Activated CD4-positive, alpha-beta T cell treated with anti-CD3 and anti-CD28 coated beads, Interleukin-10, Interleukin-2, amounts not matched to agents 100 ng/mL and 50 ng/mL, durations not matched to agents 16 hours and 8 hours (primary cell): ENCODE results near the gene RAMP1.
"Not testable (repeated sequence)": the region's sequence is repeated elsewhere in the genome, so short reads cannot be mapped to it uniquely, and the experiment has no call there.

Experiments
- DNase-seq: peaks from one replicate; pipeline ENCODE4 v3.0.0-alpha.2; 2020

RAMP1 gene

DNA sequence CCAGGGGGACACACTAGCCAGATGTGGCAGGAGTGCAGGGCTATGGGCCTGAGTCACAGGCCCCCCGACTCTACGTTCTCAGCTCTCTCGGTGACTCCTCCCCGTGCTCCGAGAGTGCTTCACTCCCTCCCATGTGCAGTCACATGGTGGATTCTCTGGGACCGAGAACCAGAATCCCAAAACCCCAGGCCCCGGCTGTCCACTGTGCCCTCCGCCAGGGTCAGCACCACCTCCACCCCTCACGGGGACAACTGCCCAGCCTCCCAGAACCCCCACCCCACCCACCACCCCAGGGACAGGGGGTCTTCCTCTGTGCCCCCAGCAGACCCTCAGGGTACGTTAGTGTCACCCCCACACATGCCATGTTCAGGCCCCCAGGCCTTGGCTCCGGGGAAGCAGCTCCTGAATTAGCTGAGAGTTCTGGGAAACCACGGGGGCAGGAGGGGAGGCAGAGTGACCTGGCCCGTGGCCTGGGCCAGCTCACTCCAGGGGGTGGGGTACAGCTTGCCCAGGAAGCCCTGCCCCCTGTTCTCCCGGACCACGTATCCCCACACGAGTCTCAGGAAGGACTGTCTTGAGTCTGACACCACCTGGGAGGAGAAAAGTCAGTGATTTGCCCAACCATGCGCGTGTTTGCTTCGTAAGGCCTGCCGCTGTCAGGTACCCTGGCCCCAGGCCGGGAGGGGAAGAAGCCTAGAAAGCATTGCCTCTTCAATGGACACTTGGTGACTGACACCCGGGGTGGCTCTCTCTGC, 4.4 kb downstream of the RAMP1 start:
- no peak for DNase-seq

- DNase-seq, result no peak
Measured at GRCh38 chr2:237864444-237864931, 5.1 kb downstream of the RAMP1 start.

- DNase-seq, result no peak
Measured at GRCh38 chr2:237864940-237865622, 5.7 kb downstream of the RAMP1 start.

DNA sequence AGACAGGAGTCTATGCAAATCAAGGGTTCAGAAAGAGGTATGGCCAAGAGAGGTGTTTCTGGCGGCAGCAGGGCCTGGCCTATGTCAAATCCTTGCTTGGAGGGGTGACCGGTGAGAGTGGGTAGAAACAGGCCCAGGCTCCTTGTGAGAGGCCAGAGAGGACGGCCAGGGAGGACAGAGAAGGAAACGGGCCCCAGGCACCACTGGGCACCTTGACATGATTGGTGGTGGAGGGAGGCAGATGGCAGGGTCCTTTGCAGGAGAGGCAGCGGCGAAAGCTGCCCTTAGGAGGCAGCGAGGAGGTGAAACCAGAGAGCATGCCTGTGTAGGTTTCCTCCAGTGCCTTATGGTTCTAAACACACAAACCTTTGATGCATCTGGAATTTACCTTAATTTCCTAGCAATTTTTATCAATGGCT, 6.2 kb downstream of the RAMP1 start:
- DNase-seq, result no peak

DNA sequence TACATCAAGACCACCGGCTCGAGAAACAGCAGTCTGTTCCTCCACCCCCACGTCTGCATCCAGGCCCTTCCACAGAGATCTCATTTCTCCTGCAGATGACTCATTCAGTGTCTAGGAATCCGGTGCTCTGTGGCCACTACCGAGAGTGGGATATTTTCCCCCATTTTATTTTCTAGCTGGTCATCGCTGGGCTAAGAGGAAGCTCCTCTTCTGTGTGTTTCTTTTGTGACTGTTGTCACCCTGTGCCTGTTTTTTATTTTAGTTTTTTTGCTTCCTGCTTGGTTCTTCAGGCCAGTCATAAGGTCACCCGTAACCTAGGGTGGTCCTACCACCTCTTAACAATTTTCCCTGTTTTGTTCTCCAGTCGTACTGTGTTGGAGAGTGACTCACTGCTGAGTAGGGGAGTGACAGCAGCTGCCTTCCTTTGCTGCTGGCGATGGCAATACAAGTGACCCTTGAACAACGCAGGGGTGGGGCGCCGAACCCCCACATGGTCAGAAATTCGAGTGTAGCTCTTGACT, 6.7 kb downstream of the RAMP1 start:
- DNase-seq, result no peak

- no peak for DNase-seq
Measured at GRCh38 chr2:237867465-237867864, 8.0 kb downstream of the RAMP1 start.

DNA sequence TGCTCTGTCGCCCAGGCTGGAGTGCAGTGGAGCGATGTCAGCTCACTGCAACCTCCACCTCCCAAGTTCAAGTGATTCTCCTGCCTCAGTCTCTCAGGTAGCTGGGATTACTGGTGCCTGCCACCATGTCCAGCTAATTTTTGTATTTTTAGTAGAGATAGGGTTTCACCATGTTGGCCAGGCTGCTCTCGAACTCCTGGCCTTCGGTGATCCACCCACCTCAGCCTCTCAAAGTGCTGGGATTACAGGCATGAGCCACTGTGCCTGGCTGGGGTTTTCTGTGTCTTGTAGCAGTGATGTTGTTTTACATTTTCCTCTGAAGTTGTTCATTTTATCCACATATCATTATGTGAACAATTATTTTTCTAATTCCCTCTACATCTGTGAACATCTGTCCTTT, 8.7 kb downstream of the RAMP1 start:
- DNase-seq, result not testable (repeated sequence)

GRCh38 chr2:237868631-237869342, 9.4 kb downstream of the RAMP1 start:
- no peak for DNase-seq

GRCh38 chr2:237869343-237870102, 10.1 kb downstream of the RAMP1 start:
- no peak for DNase-seq

GRCh38 chr2:237870126-237870525, 10.7 kb downstream of the RAMP1 start:
- no peak for DNase-seq

GRCh38 chr2:237870754-237871651, 11.6 kb downstream of the RAMP1 start:
- DNase-seq, result no peak

DNA sequence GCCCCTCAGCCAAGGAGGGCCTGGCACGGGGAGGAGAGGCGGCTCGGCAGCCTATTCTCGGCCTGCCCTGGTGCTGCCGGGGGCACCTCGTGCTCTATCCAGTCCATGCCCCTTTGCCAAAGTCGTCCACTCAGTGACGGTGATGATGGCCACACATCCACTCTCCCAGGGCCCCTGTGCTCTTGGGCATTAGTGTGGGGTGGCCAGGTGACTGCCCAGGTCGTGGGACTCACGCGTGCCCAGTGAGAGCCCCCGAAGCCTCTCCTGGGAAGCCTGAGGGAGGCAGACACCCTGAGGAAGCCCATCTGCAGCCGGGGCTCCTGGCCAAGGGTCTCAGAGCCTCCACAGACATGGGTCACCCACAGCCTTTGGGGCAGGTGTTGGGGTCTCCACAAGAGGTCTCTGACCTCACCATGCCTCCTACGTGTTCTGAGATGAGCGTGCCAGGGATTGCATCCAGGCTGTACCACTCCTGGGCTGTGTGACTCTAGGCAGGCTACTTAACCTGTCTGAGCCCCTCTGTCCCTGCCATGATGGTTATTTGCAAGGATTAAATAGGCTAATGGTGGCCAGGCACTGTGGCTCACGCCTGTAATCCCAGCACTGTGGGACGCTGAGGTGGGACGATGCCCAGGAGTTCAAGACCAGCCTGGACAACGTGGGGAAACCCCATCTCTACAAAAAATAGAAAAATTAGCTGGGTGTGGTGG, 12.9 kb downstream of the RAMP1 start:
- no peak for DNase-seq

DNA sequence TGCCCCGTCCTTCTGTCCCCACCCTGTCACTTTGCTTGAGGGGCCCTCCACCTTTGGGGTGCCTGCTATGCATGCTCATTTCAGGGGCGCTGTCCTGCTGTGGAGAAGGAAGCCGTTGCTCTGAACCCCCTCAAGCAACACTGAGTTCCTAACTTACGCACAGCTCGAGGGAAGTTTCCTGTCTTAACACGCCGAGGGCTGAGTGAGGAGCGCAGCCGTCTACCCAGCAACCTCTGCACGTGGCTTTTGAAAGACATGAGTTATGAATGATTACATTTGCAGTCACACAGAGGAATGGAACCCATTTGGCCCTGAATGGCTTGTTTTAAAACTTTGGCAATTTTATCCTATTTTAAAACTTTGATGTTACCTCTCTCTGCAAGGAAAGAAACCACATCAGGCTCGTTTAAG, 14.0 kb downstream of the RAMP1 start:
- DNase-seq, result no peak

DNA sequence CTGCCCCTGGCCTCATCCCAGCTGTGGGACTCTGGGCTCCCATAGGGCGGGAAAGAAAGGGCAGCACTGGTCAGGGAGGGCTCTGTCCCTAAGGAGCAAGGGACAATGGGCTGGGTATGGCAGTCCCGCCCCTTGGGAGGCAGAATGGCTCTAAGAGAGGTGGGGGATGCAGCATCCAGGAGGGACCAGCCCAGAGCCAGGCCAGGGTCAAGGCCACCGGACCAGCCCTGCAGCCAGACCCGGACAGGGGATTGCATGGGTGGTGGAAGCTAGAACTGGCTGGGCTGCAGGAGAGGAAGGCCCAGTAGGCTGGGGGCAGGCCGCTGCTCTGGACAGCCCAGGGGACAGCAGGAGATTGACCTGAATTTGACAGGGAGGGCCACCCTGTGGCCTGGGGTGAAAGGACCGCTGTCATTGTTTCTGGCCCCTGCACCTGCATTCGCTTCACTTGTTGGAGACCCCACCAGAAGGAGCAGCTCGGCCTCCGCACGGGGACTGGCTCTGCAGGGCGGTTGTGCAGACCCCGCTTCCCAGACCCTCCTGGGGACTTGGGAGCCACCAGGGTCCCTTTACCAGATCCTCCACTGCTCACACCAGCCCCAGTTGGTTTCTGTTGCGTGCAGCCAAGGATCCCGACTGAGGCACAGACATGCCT, 14.6 kb downstream of the RAMP1 start:
- DNase-seq, result no peak

DNA sequence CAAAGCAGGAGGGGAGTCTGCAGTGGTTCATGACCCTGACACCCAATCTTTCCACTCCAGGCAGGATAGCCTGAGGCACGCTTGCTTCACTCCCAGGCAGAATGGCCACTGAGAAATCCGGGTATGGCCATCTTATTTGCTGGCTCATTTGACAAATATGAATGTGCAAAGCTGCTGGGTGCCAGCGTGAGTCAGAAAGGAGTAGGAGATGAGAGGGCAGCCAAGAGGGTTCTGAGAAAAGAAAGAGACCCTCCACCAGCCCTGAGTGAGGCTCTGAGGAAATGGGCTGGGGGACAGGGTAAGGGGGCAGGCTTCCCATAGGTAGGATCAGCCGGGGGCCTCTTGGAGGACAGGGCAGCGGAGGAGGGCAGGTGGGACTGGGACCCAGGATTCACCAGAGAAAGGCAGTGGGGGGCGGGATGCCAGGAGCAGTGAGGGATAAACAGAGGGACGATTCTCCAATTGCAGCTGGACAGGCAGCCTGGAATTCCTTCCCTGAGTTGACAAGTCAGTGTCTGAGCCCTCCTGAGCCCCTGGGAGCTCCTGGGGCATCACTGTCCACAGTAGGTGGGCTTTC, 15.2 kb downstream of the RAMP1 start:
- DNase-seq, result no peak

DNA sequence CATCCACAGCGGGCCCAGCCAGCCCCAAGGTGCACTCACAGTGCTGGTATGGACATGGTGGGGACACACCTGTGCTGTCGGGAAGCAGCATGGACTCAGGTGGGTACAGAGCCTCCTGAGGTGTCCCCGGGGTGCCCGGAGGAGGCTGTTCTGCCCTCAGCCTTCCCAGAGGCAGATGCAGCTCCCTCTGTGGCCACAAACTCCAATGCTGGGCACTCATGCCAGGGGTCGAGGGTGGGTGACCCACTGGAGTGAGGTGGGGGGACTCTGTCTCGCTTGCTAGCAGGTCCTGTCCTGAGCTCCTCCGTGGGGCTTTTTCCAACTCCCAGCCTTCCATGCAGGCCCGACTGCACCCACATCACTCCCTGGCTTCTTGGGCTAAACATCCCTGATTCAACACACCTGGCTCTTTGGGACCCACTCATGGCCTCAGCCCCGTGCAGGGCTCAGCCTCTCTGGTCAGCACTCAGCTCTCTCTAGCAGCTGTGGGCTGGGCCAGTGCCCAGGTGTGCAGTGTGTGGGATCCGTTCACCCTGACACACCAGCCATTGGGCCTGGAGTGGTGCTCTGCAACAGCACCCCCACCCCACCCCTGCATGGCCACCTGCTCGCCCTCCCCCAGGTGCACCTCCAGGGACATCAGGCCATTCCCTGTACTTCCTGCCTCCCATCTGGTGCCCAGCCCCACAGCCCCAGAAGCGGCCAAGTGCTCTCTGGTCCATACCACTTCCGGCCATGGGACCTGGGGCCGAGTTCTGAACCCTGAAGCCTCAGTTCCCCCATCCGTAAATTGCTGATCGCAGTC, 16.0 kb downstream of the RAMP1 start:
- no peak for DNase-seq

GRCh38 chr2:237876061-237876526, 16.7 kb downstream of the RAMP1 start:
- no peak for DNase-seq

- no peak for DNase-seq
Measured at GRCh38 chr2:237876532-237876931, 17.1 kb downstream of the RAMP1 start.

DNA sequence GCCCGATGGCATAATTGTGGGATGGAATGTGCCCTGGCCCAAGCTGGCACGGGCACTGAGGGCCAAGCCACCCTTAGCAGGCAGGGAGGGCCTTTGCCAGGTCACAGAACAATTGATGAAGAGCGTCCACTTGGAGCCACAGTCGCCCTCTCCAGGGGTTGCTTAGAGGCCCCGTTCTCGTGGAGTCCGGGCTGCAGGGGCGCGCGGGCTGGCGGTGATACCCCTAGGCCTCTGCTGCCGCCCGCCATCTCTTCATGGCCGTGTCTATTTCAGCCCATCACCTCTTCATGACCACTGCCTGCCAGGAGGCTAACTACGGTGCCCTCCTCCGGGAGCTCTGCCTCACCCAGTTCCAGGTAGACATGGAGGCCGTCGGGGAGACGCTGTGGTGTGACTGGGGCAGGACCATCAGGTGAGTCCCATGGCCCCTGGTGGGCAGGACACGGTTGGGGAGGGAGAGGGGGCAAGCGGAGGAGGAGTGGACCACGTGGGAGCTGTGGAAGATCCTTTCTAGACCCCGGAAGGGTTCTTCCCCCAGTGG, 17.6 kb downstream of the RAMP1 start:
- no peak for DNase-seq
